OCI-M2 (cell line): ENCODE data around the gene PLAAT5.
"Not testable (repeated sequence)": the region's sequence is repeated elsewhere in the genome, so short reads cannot be mapped to it uniquely, and the experiment has no call there.

Experiments
- DNase-seq: peaks from one replicate; lab custom pipeline; 2025; ENCODE audit not compliant: unreplicated experiment; lab: John Stamatoyannopoulos, UW

PLAAT5 gene

GRCh38 chr11:63490551-63491239, at the start of gene PLAAT5:
PLAAT5 (minus strand) TSS chr11:63491167; CDS start chr11:63491034, 133 bp downstream.
- DNase-seq: no peak

- no peak for DNase-seq
Measured at GRCh38 chr11:63537293-63538101, 46.5 kb upstream of the PLAAT5 start.

GRCh38 chr11:63536669-63537292, 45.8 kb upstream of the PLAAT5 start, which contains the start of gene PLAAT4:
PLAAT4 (plus strand) TSS chr11:63536808; CDS start chr11:63536869, 61 bp downstream.
- DNase-seq: no peak

- no peak for DNase-seq
Measured at GRCh38 chr11:63535734-63536133, 44.8 kb upstream of the PLAAT5 start.

GRCh38 chr11:63534895-63535461, 44.0 kb upstream of the PLAAT5 start:
- no peak for DNase-seq

- no peak for DNase-seq
Measured at GRCh38 chr11:63534076-63534475, 43.1 kb upstream of the PLAAT5 start.

GRCh38 chr11:63532799-63533475, 42.0 kb upstream of the PLAAT5 start:
- no peak for DNase-seq

- DNase-seq: no peak
Measured at GRCh38 chr11:63532117-63532516, 41.1 kb upstream of the PLAAT5 start.

- DNase-seq: not testable (repeated sequence)
Measured at GRCh38 chr11:63531074-63531792, 40.3 kb upstream of the PLAAT5 start.

GRCh38 chr11:63530021-63530420, 39.1 kb upstream of the PLAAT5 start:
- DNase-seq: no peak

- DNase-seq: not testable (repeated sequence)
Measured at GRCh38 chr11:63529373-63529772, 38.4 kb upstream of the PLAAT5 start.

GRCh38 chr11:63528729-63529278, 37.8 kb upstream of the PLAAT5 start:
- DNase-seq: not testable (repeated sequence)

- not testable (repeated sequence) for DNase-seq
Measured at GRCh38 chr11:63528156-63528555, 37.2 kb upstream of the PLAAT5 start.

GRCh38 chr11:63527667-63528066, 36.7 kb upstream of the PLAAT5 start:
- DNase-seq: no peak

GRCh38 chr11:63523151-63523550, 32.2 kb upstream of the PLAAT5 start:
- no peak for DNase-seq

- DNase-seq: no peak
Measured at GRCh38 chr11:63521896-63522295, 30.9 kb upstream of the PLAAT5 start.

- DNase-seq: no peak
Measured at GRCh38 chr11:63520606-63521170, 29.7 kb upstream of the PLAAT5 start.

GRCh38 chr11:63518548-63518947, 27.6 kb upstream of the PLAAT5 start:
- DNase-seq: no peak

GRCh38 chr11:63517156-63517555, 26.2 kb upstream of the PLAAT5 start:
- DNase-seq: no peak

- no peak for DNase-seq
Measured at GRCh38 chr11:63516109-63516508, 25.1 kb upstream of the PLAAT5 start.
